Measurements from ENCODE around the gene LRRC18.

LRRC18 gene

GRCh38 chr10:48895803-48896195 is 43.8 kb downstream of the LRRC18 start:
- H3K4me1 ChIP-seq (ENCODE audit: control insufficient read depth, insufficient read depth, low read length) = no peaks in the 10 kb centered on the region
- H3K36me3 ChIP-seq (ENCODE audit: control insufficient read depth in 2 of 2, insufficient read depth in 1 of 2, low read length in 2 of 2) = no peaks in the 10 kb centered on the region
- ChIA-PET POLR2A (no interaction called here), CTCF (no interaction called here)
- no peak overlapping the region for H3K4me3 ChIP-seq (ENCODE audit: low read depth, low read length)
- no peak overlapping the region for H3K27ac ChIP-seq (ENCODE audit: extremely low read depth, low read depth, low read length)
- no peaks in the 10 kb centered on the region for H3K9me3 ChIP-seq (ENCODE audit: control insufficient read depth, insufficient read depth, low read depth, low read length)
- no peak for TF ChIP-seq AEBP2 (tag by site-specific recombination; IDR thresholded peaks at IDR 0.05; ENCODE audit: borderline replicate concordance)
- TF ChIP-seq ZNF302 (tag by site-specific recombination; IDR thresholded peaks at IDR 0.05; ENCODE audit: low read depth) = no peak
- no peak for TF ChIP-seq ZNF10 (tag by site-specific recombination; IDR thresholded peaks at IDR 0.05)
- no peak for TF ChIP-seq ZNF792 (tag by site-specific recombination; IDR thresholded peaks at IDR 0.05)
- no peak for TF ChIP-seq ZNF600 (tag by site-specific recombination; IDR thresholded peaks at IDR 0.05)
- TF ChIP-seq ZNF426 (tag by site-specific recombination; IDR thresholded peaks at IDR 0.05) = no peak
- no peak for TF ChIP-seq ELK4 (IDR thresholded peaks at IDR 0.05; ENCODE audit: borderline replicate concordance, low read depth, low read length)
- no peak for TF ChIP-seq HIC1 (tag by site-specific recombination; IDR thresholded peaks at IDR 0.05)
- no peak for TF ChIP-seq ZNF704 (tag by site-specific recombination; IDR thresholded peaks at IDR 0.05)
- TF ChIP-seq ZNF132 (tag by site-specific recombination; IDR thresholded peaks at IDR 0.05; ENCODE audit: borderline replicate concordance) = no peak
- no peak for TF ChIP-seq SCRT2 (tag by site-specific recombination; IDR thresholded peaks at IDR 0.05)
- no peak for TF ChIP-seq KLF1 (tag by site-specific recombination; IDR thresholded peaks at IDR 0.05)
- no peak for TF ChIP-seq TSHZ1 (tag by site-specific recombination; IDR thresholded peaks at IDR 0.05; ENCODE audit: borderline replicate concordance)
- no peak for TF ChIP-seq ZNF514 (tag by site-specific recombination; IDR thresholded peaks at IDR 0.05)
- TF ChIP-seq ZNF585B (tag by site-specific recombination; IDR thresholded peaks at IDR 0.05) = no peak

Measured in HEK293 (cell line).